NOMO-1 treated with DMSO at 0.1 percent for 48 hours (cell line): Measurements from ENCODE around the gene RNF227.

Source experiments
- DNase-seq: peaks from one replicate; lab custom pipeline; 2025; ENCODE audit not compliant: unreplicated experiment; lab: John Stamatoyannopoulos, UW

RNF227 gene

GRCh38 chr17:7889166-7889955 lies 26.7 kb downstream of the RNF227 start:
- no peak for DNase-seq

GRCh38 chr17:7888184-7888920 lies 27.7 kb downstream of the RNF227 start, which contains the start of gene CHD3:
TSS of gene CHD3 (plus strand) at chr17:7888789. CDS start at chr17:7889001, 212 bp downstream.
- DNase-seq, result no peak

- peak; percentile 97 for DNase-seq
Measured at GRCh38 chr17:7887482-7888183, 28.5 kb downstream of the RNF227 start.

GRCh38 chr17:7887038-7887481 lies 29.0 kb downstream of the RNF227 start:
- DNase-seq, result peak; percentile 97

GRCh38 chr17:7886227-7887037 lies 29.7 kb downstream of the RNF227 start:
- DNase-seq, result peak; percentile 34

GRCh38 chr17:7885367-7886226 lies 30.5 kb downstream of the RNF227 start:
- peak; percentile 63 for DNase-seq

GRCh38 chr17:7884581-7885366 lies 31.3 kb downstream of the RNF227 start:
- no peak for DNase-seq

GRCh38 chr17:7883781-7884386 lies 32.2 kb downstream of the RNF227 start:
- DNase-seq, result no peak

GRCh38 chr17:7882629-7883028 lies 33.5 kb downstream of the RNF227 start:
- DNase-seq, result no peak

- DNase-seq, result no peak
Measured at GRCh38 chr17:7882068-7882467, 34.0 kb downstream of the RNF227 start.

GRCh38 chr17:7881276-7882054 lies 34.6 kb downstream of the RNF227 start:
- DNase-seq, result peak; percentile 28

GRCh38 chr17:7880076-7880868 lies 35.8 kb downstream of the RNF227 start:
- peak; percentile 61 for DNase-seq

GRCh38 chr17:7878234-7878633 lies 37.9 kb downstream of the RNF227 start:
- DNase-seq, result no peak

GRCh38 chr17:7875804-7876370 lies 40.2 kb downstream of the RNF227 start:
- DNase-seq, result peak; percentile 56

- DNase-seq, result no peak
Measured at GRCh38 chr17:7873051-7873450, 43.0 kb downstream of the RNF227 start.

- peak; percentile 69 for DNase-seq
Measured at GRCh38 chr17:7867881-7868329, 48.2 kb downstream of the RNF227 start.
